Measurements from ENCODE around the gene KRT27. TPM values are rescaled to one million over a fixed set of nuclear protein-coding genes. Genes with fewer than 3 reads are reported as not detected.
A peak's percentile ranks its signal among the peaks of the same experiment; 100 is the strongest.

The KRT27 gene
- total and polyA plus RNA-seq, 9 of the 15 experiments (the other 6 are each of a cell fraction or from before 2014, with no cell fraction given) = 0.10 TPM; not detected in 8

- ChIA-PET POLR2A (interaction anchor here (0.7 kb wide), 1 partner anchor 755 kb away, joined by 4 read pairs; no protein-coding TSS in a partner anchor), CTCF (ENCODE audit: low intra/inter-chr PET ratio) (no interaction called here)
- H3K79me2 ChIP-seq (ENCODE audit: control insufficient read depth, insufficient read depth, low read length) = no peaks in the 10 kb centered on the region
- H3K36me3 ChIP-seq (ENCODE audit: control insufficient read depth, insufficient read depth, low read length) = no peaks in the 10 kb centered on the region
- TF ChIP-seq BCOR (IDR thresholded peaks at IDR 0.05) (no peak), ZNF316 (IDR thresholded peaks at IDR 0.05) (peak; percentile 49; the same call in 1 of the 2 replicates), PCBP2 (IDR thresholded peaks at IDR 0.05; ENCODE audit: low read depth, low read length, poor library complexity, severe bottlenecking) (no peak), C11orf30 (IDR thresholded peaks at IDR 0.05; ENCODE audit: low read depth) (peak; percentile 19; the same call in 1 of the 2 replicates)
- no TSS peak for BruUV-seq (replicated peaks)
- no peak within 1 kb of the TSS for H3K4me2 ChIP-seq (ENCODE audit: insufficient read depth, low read length)
- no peak within 1 kb of the TSS for H3K27ac ChIP-seq (ENCODE audit: extremely low read depth, low read depth, low read length)
- no peaks in the 10 kb centered on the region for H3K9me1 ChIP-seq (ENCODE audit: control insufficient read depth, insufficient read depth, low read length)
- ATAC-seq (no peak), FAIRE-seq (no peak), DNase-seq (ENCODE audit: extremely low read depth in 1 of 4, low spot score in 3 of 4) (no peak)
- H3K4me3 ChIP-seq = no peak within 1 kb of the TSS
- 4% methylated on average over 4 of the region's 4 CpGs for WGBS (ENCODE audit: insufficient coverage, low coverage, missing lambda C conversion rate)
- peaks cover 13 to 18% of the 10 kb centered on the region in 2 experiments; a peak in 4 of 5 replicates for H3K27me3 ChIP-seq (ENCODE audit: control insufficient read depth in 2 of 2, insufficient read depth in 2 of 2, low read length in 2 of 2)
- H2AFZ ChIP-seq (ENCODE audit: low read depth, low read length) = no peak within 1 kb of the TSS
- no peaks in the 10 kb centered on the region for H4K20me1 ChIP-seq (replicated peaks; ENCODE audit: control insufficient read depth, insufficient read depth, low read length)
- intact Hi-C loops (cut with micrococcal nuclease) = no loop called here
- H3K9me3 ChIP-seq (replicated peaks; ENCODE audit: control insufficient read depth, insufficient read depth, low read depth, low read length) = no peaks in the 10 kb centered on the region
- in situ Hi-C loops (cut with MboI) = no loop called here
- no peak within 1 kb of the TSS for H3K9ac ChIP-seq (ENCODE audit: insufficient read depth in 1 of 2, low read depth in 2 of 2, low read length in 2 of 2)
- H3K4me1 ChIP-seq (replicated peaks in 1 of 2; ENCODE audit: control insufficient read depth in 2 of 2, insufficient read depth in 2 of 2, low read length in 2 of 2) = no peaks in the 10 kb centered on the region
These were observed 27.1 kb downstream of the KRT27 start, which contains the start of gene KRT25 for GRCh38 chr17:40755231-40755630. TSS of gene KRT25 (minus strand) at chr17:40755331. CDS start at chr17:40755271, 60 bp downstream.

DNA sequence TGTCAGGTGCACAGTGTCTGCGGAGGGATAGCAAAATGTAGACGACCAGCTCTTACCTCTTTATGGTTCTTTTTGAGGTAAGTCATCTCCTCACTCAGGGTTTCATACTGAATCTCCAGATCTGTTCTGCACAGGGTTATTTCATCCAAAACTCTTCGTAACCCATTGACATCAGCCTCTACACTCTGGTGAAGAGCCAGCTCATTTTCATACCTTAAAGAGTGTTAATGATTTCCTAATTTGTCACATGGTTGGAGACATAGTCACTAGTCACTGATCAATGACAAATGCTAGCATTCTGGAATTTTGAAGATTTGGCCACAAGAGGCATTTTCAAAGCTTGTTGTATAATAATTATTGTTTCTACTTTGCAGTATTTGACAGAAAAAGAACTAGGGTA lies 28.5 kb downstream of the KRT27 start:
- peaks cover 14 to 21% of the 10 kb centered on the region in 2 experiments; a peak in 4 of 5 replicates for H3K27me3 ChIP-seq (ENCODE audit: control insufficient read depth in 2 of 2, insufficient read depth in 2 of 2, low read length in 2 of 2)
- DNase-seq (ENCODE audit: extremely low read depth in 1 of 4, low spot score in 3 of 4) (no peak), FAIRE-seq (no peak), ATAC-seq (no peak)
- no peak overlapping the region for H3K9ac ChIP-seq (ENCODE audit: insufficient read depth in 1 of 2, low read depth in 2 of 2, low read length in 2 of 2)
- H3K36me3 ChIP-seq (ENCODE audit: control insufficient read depth, insufficient read depth, low read length) = no peaks in the 10 kb centered on the region
- no peaks in the 10 kb centered on the region for H3K9me1 ChIP-seq (ENCODE audit: control insufficient read depth, insufficient read depth, low read length)
- no peaks in the 10 kb centered on the region for H3K79me2 ChIP-seq (ENCODE audit: control insufficient read depth, insufficient read depth, low read length)
- no peak overlapping the region for H2AFZ ChIP-seq (ENCODE audit: low read depth, low read length)
- H3K9me3 ChIP-seq (replicated peaks; ENCODE audit: control insufficient read depth, insufficient read depth, low read depth, low read length) = no peaks in the 10 kb centered on the region
- POLR2A ChIA-PET = no interaction called here
- no TSS peak for BruUV-seq (replicated peaks)
- WGBS (ENCODE audit: insufficient coverage, low coverage, missing lambda C conversion rate) = 6% methylated on average over 3 of the region's 3 CpGs
- CTCF ChIA-PET (ENCODE audit: low intra/inter-chr PET ratio) = no interaction called here
- H4K20me1 ChIP-seq (replicated peaks; ENCODE audit: control insufficient read depth, insufficient read depth, low read length) = no peaks in the 10 kb centered on the region
- H3K27ac ChIP-seq (ENCODE audit: extremely low read depth, low read depth, low read length) = no peak overlapping the region
- H3K4me3 ChIP-seq = no peak overlapping the region
- intact Hi-C loops (cut with micrococcal nuclease) = no loop called here
- H3K4me1 ChIP-seq (replicated peaks in 1 of 2; ENCODE audit: control insufficient read depth in 2 of 2, insufficient read depth in 2 of 2, low read length in 2 of 2) = no peaks in the 10 kb centered on the region
- no peak overlapping the region for H3K4me2 ChIP-seq (ENCODE audit: insufficient read depth, low read length)
- in situ Hi-C loops (cut with MboI) = no loop called here
- TF ChIP-seq ZNF77 (CRISPR knock-in tag; IDR thresholded peaks at IDR 0.05) = no peak
- no peak for TF ChIP-seq CXXC5 (CRISPR knock-in tag; IDR thresholded peaks at IDR 0.05)
- no peak for TF ChIP-seq STAT5B (CRISPR knock-in tag; IDR thresholded peaks at IDR 0.05)
- no peak for TF ChIP-seq IRF2 (CRISPR knock-in tag; IDR thresholded peaks at IDR 0.05)
- TF ChIP-seq SRSF3 (IDR thresholded peaks at IDR 0.05; ENCODE audit: insufficient read depth, low read length) = no peak
- no peak for TF ChIP-seq PHTF2 (CRISPR knock-in tag; IDR thresholded peaks at IDR 0.05)
- no peak for TF ChIP-seq ZSCAN29 (IDR thresholded peaks at IDR 0.05)
- no peak for TF ChIP-seq PBX2 (CRISPR knock-in tag; IDR thresholded peaks at IDR 0.05; ENCODE audit: low read depth)
- no peak for TF ChIP-seq PBX2 (tag; conservative IDR thresholded peaks at IDR 0.05; ENCODE audit: low read depth)
- TF ChIP-seq ZKSCAN1 (IDR thresholded peaks at IDR 0.05; ENCODE audit: low read depth, low read length) = no peak
- no peak for TF ChIP-seq U2AF2 (optimal IDR thresholded peaks at IDR 0.05; ENCODE audit: low read depth, low read length)

Measured in K562 (cell line).